Mucosa of descending colon (tissue), 3 donors: ENCODE measurements around the gene NAGS. TPM values are rescaled to one million over a fixed set of nuclear protein-coding genes. Genes with fewer than 3 reads are reported as not detected.
"Not testable (repeated sequence)": the region's sequence is repeated elsewhere in the genome, so short reads cannot be mapped to it uniquely, and the experiment has no call there.

Source experiments
- ATAC-seq: fragments of 200-7000 bp; cut with Tn5 transposase; one replicate; pipeline ENCODE4 v1.9.1; 2020; ENCODE audit warnings: mild to moderate bottlenecking, moderate library complexity
- DNase-seq, 3 donors: peaks; one replicate each; pipeline ENCODE4 v3.0.0-alpha.2; 2020
- H3K36me3 ChIP-seq: fragments of 200-600 bp; one replicate; pipeline ENCODE4 v1.8.0; 2021; ENCODE audit warnings: low read depth, mild to moderate bottlenecking
- H3K4me1 ChIP-seq: fragments of 200-600 bp; one replicate; pipeline ENCODE4 v1.8.0; 2021; ENCODE audit warnings: low read depth, mild to moderate bottlenecking
- H3K4me3 ChIP-seq: fragments of 200-600 bp; one replicate; pipeline ENCODE4 v1.8.0; 2021; ENCODE audit warnings: mild to moderate bottlenecking
- H3K9me3 ChIP-seq: fragments of 200-600 bp; one replicate; pipeline ENCODE4 v1.8.0; 2021; ENCODE audit warnings: mild to moderate bottlenecking
- CTCF ChIP-seq: fragments of 200-600 bp; IDR thresholded peaks from one replicate; pipeline ENCODE4 v1.8.0; 2022; ENCODE audit warnings: antibody characterized with exemption, mild to moderate bottlenecking
- intact Hi-C, 2 donors: fragments of 100-400 bp; cut with DNase I in 1 of 2; cut with micrococcal nuclease in 1 of 2; formaldehyde crosslinking; loops; one replicate each; pipeline versions ENCODE4 v1.11.0 to v1.11.1; 2022; cut with DNase I, micrococcal nuclease
- total RNA-seq, 3 donors: library from RNA; stranded (reverse); fragmentation: NEBNext Ultra II Directional in 2 of 3; extraction: Animal tissue kit (Norgen Biotek cat#: 25700) in 2 of 3; gene quantifications; one replicate each; pipeline versions ENCODE4 v1.2.1 to v1.2.4, GENCODE V29; 2021 to 2023
- donor health status: DM: no; HTN: no; CAD: no; lungs with moderate emphysema.
- donor health status: DM: no; HTN: no; CAD: no.
- donor health status: DM: no; HTN: yes; CAD: no.

Gene NAGS
- total RNA-seq, 3 donors from 2014 or later = 6.1 to 21.4 (median 7.0) TPM

GRCh38 chr17:44030482-44030881 lies 26.1 kb downstream of the NAGS start:
- H3K36me3 ChIP-seq = no peaks in the 10 kb centered on the region
- intact Hi-C loops = no loop called here
- no peaks in the 10 kb centered on the region for H3K4me1 ChIP-seq
- H3K9me3 ChIP-seq = no peaks in the 10 kb centered on the region
- TF ChIP-seq CTCF = no peak
- no peak overlapping the region for H3K4me3 ChIP-seq
- ATAC-seq = no peak
- DNase-seq = no peak

- no peaks in the 10 kb centered on the region for H3K36me3 ChIP-seq
- H3K9me3 ChIP-seq = no peaks in the 10 kb centered on the region
- no peak for TF ChIP-seq CTCF
- H3K4me3 ChIP-seq = no peak overlapping the region
- intact Hi-C loops = no loop called here
- H3K4me1 ChIP-seq = no peaks in the 10 kb centered on the region
- DNase-seq (no peak), ATAC-seq (no peak)
Observed at GRCh38 chr17:44033861-44034408, 29.5 kb downstream of the NAGS start.

- intact Hi-C loops, H3K4me1 ChIP-seq, H3K36me3 ChIP-seq, H3K9me3 ChIP-seq, DNase-seq, ATAC-seq, H3K4me3 ChIP-seq: not testable (repeated sequence)
Observed at GRCh38 chr17:44034688-44035087, 30.3 kb downstream of the NAGS start.

GRCh38 chr17:44037471-44037870 lies 33.0 kb downstream of the NAGS start:
- no peak overlapping the region for H3K4me3 ChIP-seq
- no peaks in the 10 kb centered on the region for H3K36me3 ChIP-seq
- intact Hi-C loops = no loop called here
- no peaks in the 10 kb centered on the region for H3K4me1 ChIP-seq
- no peak for TF ChIP-seq CTCF
- DNase-seq = no peak
- ATAC-seq = no peak
- no peaks in the 10 kb centered on the region for H3K9me3 ChIP-seq

- no peak for TF ChIP-seq CTCF
- H3K4me1 ChIP-seq = no peaks in the 10 kb centered on the region
- H3K4me3 ChIP-seq = no peak overlapping the region
- no peak for ATAC-seq
- H3K9me3 ChIP-seq = no peaks in the 10 kb centered on the region
- intact Hi-C loops = no loop called here
- no peak for DNase-seq
- no peaks in the 10 kb centered on the region for H3K36me3 ChIP-seq
Observed at GRCh38 chr17:44038604-44039011, 34.2 kb downstream of the NAGS start.

GRCh38 chr17:44039829-44040635 lies 35.6 kb downstream of the NAGS start:
- no peak for DNase-seq

More at GRCh38 chr17:44039829-44040635, 35.6 kb downstream of the NAGS start:
- TF ChIP-seq CTCF = no peak
- H3K9me3 ChIP-seq = no peaks in the 10 kb centered on the region
- intact Hi-C loops = no loop called here
- no peaks in the 10 kb centered on the region for H3K36me3 ChIP-seq
- no peak for ATAC-seq
- no peaks in the 10 kb centered on the region for H3K4me1 ChIP-seq
- H3K4me3 ChIP-seq = no peak overlapping the region
